ENCODE measurements around the gene CAPRIN1. TPM values are rescaled to one million over a fixed set of nuclear protein-coding genes. Genes with fewer than 3 reads are reported as not detected.

The CAPRIN1 gene
- total RNA-seq (2021) (1,416 and 1,470 TPM in 2 replicates), Bru-seq, nascent RNA (percentile 100 among the genes with signal in this experiment), BruChase-seq, experiment 1, labeled RNA remaining after a 2-hour chase (percentile 100 among the genes with signal in this experiment), BruChase-seq, experiment 2, labeled RNA remaining after a 6-hour chase (percentile 100 among the genes with signal in this experiment)
- long read RNA-seq, full-length matches to known transcripts: 1,357 of 1,591 reads
- long read RNA-seq, partial matches to known transcripts: 142 of 1,591 reads
- long read RNA-seq, other reads (novel, unspliced or antisense): 92 of 1,591 reads

GRCh38 chr11:34051349-34052035, at the start of gene CAPRIN1:
Gene CAPRIN1 (plus strand): TSS chr11:34051731. CDS start chr11:34052421, 690 bp downstream.
- no peak for TF ChIP-seq EZH2 (IDR thresholded peaks at IDR 0.05; ENCODE audit: borderline replicate concordance, low read depth, low read length, poor library complexity, severe bottlenecking)
- no peak for TF ChIP-seq CTCF (conservative IDR thresholded peaks at IDR 0.05; ENCODE audit: low read depth, low read length)
- intact Hi-C loops (cut with micrococcal nuclease; ENCODE audit: unreplicated experiment): loop anchor here (1.0 kb wide), 1 partner anchor 307 kb away; the partner anchor contains the start of gene ABTB2
- POLR2A ChIA-PET (ENCODE audit: low non-redundant PET): interaction anchor here (0.8 to 1.1 kb wide), 3 partner anchors 9 to 229 kb away, joined by 9 to 13 read pairs (median 10); partner anchors contain the start of gene NAT10
- no TSS peak for BruUV-seq (replicated peaks)
- no peaks in the 10 kb centered on the region for H3K27me3 ChIP-seq (replicated peaks; ENCODE audit: insufficient read depth, low read depth, low read length, poor library complexity)
- H3K4me3 ChIP-seq (ENCODE audit: low read depth, low read length, poor library complexity, severe bottlenecking): peak within 1 kb of the TSS; percentile 71
- DNase-seq (ENCODE audit: low spot score): peak; percentile 99
- peak within 1 kb of the TSS; percentile 99 for H3K27ac ChIP-seq (ENCODE audit: low read depth, low read length, poor library complexity, severe bottlenecking)
- CTCF ChIA-PET: interaction anchor here (0.6 to 1.2 kb wide), 3 partner anchors 55 to 64 kb away, joined by 3 to 5 read pairs (median 4); no protein-coding TSS in a partner anchor
- no peaks in the 10 kb centered on the region for H3K9me3 ChIP-seq (ENCODE audit: low read depth, low read length, poor library complexity, severe bottlenecking)
- H3K4me1 ChIP-seq (ENCODE audit: insufficient read depth, low read length, poor library complexity, severe bottlenecking): peaks cover 61% of the 10 kb centered on the region
- H3K36me3 ChIP-seq (ENCODE audit: insufficient read depth, low read length, poor library complexity, severe bottlenecking): peaks cover 43% of the 10 kb centered on the region

- Histone ChIP-seq H3K4me1 (ENCODE audit: insufficient read depth, low read length, poor library complexity, severe bottlenecking) (peaks cover 47% of the 10 kb centered on the region), H3K9me3 (ENCODE audit: low read depth, low read length, poor library complexity, severe bottlenecking) (no peaks in the 10 kb centered on the region), H3K36me3 (ENCODE audit: insufficient read depth, low read length, poor library complexity, severe bottlenecking) (no peaks in the 10 kb centered on the region), H3K27ac (ENCODE audit: low read depth, low read length, poor library complexity, severe bottlenecking) (peak overlapping the region; percentile 12), H3K27me3 (replicated peaks; ENCODE audit: insufficient read depth, low read depth, low read length, poor library complexity) (no peaks in the 10 kb centered on the region), H3K4me3 (ENCODE audit: low read depth, low read length, poor library complexity, severe bottlenecking) (no peak overlapping the region)
- no TSS peak for BruUV-seq (replicated peaks)
- TF ChIP-seq EZH2 (IDR thresholded peaks at IDR 0.05; ENCODE audit: borderline replicate concordance, low read depth, low read length, poor library complexity, severe bottlenecking) (no peak), CTCF (conservative IDR thresholded peaks at IDR 0.05; ENCODE audit: low read depth, low read length) (no peak)
- ChIA-PET POLR2A (ENCODE audit: low non-redundant PET) (interaction anchor here (0.6 kb wide), 1 partner anchor 269 kb away, joined by 3 read pairs; no protein-coding TSS in a partner anchor), CTCF (no interaction called here)
- DNase-seq (ENCODE audit: low spot score): no peak
- intact Hi-C loops (cut with micrococcal nuclease; ENCODE audit: unreplicated experiment): no loop called here
Observed at GRCh38 chr11:34002420-34002819, 49.1 kb upstream of the CAPRIN1 start.

GRCh38 chr11:34004236-34004635, 47.3 kb upstream of the CAPRIN1 start:
- Histone ChIP-seq H3K36me3 (ENCODE audit: insufficient read depth, low read length, poor library complexity, severe bottlenecking) (no peaks in the 10 kb centered on the region), H3K4me3 (ENCODE audit: low read depth, low read length, poor library complexity, severe bottlenecking) (no peak overlapping the region), H3K9me3 (ENCODE audit: low read depth, low read length, poor library complexity, severe bottlenecking) (no peaks in the 10 kb centered on the region), H3K27ac (ENCODE audit: low read depth, low read length, poor library complexity, severe bottlenecking) (no peak overlapping the region), H3K27me3 (replicated peaks; ENCODE audit: insufficient read depth, low read depth, low read length, poor library complexity) (no peaks in the 10 kb centered on the region), H3K4me1 (ENCODE audit: insufficient read depth, low read length, poor library complexity, severe bottlenecking) (peaks cover 29% of the 10 kb centered on the region)
- no peak for DNase-seq (ENCODE audit: low spot score)
- POLR2A ChIA-PET (ENCODE audit: low non-redundant PET): no interaction called here
- intact Hi-C loops (cut with micrococcal nuclease; ENCODE audit: unreplicated experiment): no loop called here
- CTCF ChIA-PET: interaction anchor here (0.6 kb wide), 1 partner anchor 184 kb away, joined by 4 read pairs; no protein-coding TSS in a partner anchor
- no peak for TF ChIP-seq EZH2 (IDR thresholded peaks at IDR 0.05; ENCODE audit: borderline replicate concordance, low read depth, low read length, poor library complexity, severe bottlenecking)
- TF ChIP-seq CTCF (conservative IDR thresholded peaks at IDR 0.05; ENCODE audit: low read depth, low read length): no peak
- no TSS peak for BruUV-seq (replicated peaks)
